HuH-7 (cell line): ENCODE data around the gene PPIL1.

Experiments used
- DNase-seq: peaks from one replicate; pipeline ENCODE4 v3.0.0; 2011; ENCODE audit warnings: low spot score

The PPIL1 gene

DNA sequence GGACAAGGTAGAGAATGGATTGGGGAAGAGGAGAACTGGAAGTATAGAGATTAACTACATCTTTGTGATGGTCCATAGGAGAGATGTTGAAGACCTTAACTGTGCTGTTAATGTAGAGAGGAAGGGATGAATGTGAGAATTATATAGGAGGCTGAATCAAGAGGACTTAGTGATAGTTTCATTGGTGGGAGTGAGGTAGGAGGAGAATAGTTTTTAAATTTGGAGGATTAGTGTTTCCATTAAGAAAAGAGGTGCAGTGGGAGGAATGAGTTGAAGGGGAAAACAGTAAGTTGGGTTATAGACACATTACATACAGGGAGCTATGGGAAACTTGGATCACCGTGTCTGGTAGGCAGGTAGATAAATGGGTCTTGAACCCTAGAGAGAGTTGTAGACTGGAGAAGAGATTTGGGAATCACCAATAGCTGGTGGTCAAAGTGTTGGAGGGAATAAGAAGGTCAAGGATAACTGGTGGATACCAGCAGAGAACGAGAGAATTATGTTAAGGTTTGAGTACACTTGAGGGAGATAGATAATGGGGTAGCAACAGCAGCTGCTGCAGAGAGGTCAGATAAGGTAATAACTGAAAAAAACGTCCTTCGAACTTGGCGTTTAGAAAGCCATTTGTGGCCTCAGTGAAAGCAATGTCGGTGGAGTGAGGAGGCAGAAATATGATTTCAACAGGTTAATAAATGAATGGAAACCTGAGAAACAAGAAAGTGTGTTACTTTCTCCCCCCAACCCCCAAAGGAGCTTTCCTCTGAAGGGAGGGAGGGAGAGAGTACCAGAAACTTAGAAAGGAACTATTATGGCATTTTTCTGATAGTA, 14.3 kb upstream of the PPIL1 start:
- DNase-seq = no peak

DNA sequence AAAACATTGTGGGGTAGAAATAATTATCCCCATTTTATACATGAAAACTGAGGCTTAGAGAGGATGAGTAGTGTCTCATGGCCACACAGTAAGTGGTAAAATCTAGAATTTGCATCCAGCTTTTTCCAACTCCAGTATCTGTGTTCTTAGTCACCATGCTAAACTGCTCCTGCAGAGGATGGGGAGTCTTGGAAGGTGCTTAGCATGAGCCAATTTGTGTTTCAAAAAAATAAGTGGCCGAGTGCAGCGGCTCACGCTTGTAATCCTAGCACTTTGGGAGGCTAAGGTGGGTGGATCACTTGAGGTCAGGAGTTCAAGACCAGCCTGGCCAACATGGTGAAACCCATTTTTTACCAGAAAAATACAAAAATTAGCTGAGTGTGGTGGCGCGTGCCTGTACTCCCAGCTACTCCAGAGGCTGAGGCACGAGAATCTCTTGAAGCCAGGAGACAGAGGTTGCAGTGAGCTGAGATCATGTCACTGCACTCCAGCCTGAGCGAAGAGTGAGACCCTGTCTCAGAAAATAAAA, 13.6 kb upstream of the PPIL1 start:
- DNase-seq = no peak

- DNase-seq = no peak
Measured at GRCh38 chr6:36886950-36887618, 12.5 kb upstream of the PPIL1 start.

DNA sequence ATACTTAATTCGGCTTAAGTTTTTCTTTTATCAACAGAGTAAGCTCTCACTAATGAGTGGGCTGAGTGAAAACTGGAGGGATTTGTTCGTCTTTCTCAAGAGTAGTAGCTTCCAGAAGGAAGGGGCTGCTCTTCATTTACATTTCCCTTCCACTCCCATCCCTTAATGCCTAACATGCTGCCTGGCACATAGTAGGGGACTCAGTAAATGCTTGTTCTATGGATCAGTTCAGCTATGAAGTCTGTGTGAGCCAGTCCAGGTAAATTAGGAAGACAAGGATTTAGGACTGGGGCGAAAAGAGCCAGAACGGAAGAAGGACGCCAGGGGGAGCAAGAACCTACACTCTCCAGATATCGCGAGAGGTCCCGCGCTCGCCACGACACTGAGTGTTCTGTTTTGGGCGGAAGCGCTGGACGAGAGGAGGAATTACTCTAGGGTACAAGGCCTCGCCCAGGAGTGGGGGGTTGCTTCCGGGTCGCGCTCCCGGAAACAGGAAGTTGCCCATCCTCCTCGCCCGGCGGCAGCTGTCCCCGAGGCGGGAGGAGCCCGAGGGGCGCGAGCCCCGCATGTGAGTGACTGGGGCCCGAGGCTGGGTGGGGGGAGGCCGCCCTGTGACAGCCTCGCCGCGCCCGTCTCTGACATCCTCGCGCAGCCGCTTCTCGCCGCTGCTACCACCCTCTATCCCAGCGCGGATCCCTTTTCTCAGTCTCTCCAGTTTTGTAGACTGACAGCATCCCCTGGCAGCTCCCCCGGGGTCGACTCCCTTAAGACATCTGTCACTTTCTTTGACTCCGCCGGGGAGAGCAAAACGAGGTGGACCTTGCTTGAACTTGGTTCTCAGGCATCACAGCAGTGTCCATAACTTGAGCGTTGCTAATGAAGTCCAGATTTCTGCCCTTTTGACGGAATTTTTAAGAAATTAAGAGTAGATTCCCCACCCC, 11.1 kb upstream of the PPIL1 start, which contains the start of gene C6orf89:
Gene C6orf89 (plus strand): TSS at position 492 of the 941 bp plus-strand sequence. CDS start 13,493 bp downstream, outside the sequence.
- DNase-seq = peak; percentile 78

DNA sequence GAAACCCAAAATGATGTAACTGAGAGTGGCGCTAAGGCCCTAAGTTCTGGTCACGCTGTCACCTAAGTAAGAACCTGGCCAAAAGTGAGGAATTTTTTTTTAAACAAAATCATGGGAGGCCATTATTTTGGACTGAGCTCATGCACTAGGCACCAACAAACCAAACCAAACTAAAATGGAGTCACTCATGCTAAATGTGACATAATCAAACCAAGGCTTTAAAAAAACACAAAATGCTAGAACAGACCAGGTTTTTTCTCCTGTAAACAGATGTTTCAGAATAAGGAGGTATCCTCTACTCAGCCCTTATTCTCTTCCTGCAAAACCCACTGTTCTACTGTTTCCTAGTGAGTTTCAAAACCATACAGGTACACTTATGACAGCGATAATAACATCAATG, 10.0 kb upstream of the PPIL1 start:
- no peak for DNase-seq

DNA sequence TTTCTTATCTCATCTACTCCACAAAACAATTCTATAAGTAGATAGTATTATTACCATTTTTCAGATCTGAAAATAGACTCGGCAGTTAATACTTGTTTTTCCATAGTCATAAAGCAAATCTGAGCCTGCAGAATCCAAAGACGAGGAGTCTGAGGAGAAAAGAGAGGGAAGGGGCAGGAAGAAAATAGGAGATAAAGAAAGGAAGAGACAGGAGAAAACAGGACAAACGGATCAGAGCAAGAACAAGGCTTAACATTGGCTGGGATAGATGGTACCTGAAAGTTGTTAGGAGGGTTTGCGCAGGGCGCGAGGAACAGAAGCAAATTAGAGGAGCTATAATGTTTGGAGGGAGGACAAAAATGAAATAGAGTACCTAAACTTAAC, 639 bp upstream of the PPIL1 start:
- DNase-seq = no peak

DNA sequence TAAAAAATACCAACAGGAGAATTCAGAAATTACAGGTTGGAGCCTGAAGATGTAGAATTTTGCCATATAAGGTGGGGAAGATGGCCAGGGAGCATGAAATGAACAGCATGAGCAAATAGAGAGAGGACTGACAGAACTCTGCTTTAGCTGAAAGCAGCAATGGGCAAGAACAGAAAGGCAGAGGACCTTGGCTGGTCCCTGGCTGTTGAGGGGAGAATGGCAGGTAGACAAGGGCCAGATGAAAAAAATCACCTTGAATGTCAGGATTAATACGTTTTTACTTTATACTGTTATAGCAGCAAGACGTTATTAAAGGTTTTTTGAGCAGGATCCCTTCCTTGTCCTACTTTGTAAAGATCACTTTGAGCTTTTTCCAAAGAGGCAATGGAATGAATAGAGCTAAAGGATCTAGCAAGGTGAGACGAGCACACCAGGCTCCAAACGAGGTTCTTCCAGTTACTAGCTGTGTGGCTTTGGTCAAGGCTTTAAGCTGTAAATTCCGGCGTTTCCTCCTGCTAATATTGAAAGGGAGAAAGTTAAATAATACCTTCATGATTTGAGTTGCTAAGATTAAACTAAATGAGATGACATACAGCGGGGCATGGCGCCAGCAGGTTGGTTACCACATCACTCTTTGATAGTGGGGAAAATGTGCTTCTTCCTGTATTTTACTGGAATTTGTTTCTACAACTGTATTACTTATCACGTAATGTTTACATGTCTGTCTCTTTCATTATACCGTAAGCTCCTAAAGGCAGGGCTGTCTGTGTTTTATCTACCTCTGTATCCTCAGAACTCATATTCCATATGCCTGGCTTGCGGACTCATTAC, 776 bp downstream of the PPIL1 start:
- peak; percentile 44 for DNase-seq

DNA sequence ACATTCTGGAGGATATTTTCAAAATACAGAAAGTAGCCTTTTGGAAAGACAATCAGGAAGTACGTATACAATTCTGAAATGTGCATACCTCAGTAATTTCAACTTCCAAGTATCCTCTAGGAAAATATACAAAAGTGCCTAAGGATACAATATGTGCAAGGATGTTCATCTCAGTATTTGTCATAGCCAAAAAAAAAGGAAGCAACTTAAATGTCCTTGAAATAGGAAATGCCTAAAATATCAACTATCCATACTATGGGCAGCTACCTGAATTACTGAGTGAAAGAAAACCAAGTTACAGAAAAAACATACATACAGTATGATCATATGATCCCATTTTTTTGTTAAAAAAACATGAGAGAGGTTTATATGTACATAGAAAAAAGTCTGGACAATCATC, 1.5 kb downstream of the PPIL1 start:
- DNase-seq = no peak

DNA sequence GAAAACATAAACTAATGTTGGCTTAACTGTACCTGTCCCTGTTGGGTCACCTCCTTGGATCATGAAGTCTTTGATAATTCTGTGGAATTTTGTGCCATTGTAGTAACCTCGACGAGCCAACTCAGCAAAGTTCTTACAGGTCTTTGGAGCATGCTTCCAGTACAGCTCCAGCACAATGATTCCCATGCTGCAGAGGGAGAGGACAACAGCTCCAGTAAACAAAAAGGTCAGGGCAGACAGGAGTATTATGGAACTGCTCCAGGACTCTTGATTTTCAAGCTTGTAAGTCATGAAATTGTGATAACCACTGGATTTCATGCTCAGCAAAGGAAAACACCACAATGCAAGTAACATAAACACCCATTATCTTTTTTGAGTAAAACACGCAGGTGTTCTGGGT, 2.9 kb downstream of the PPIL1 start:
- no peak for DNase-seq

GRCh38 chr6:36867471-36868224, 7.0 kb downstream of the PPIL1 start:
- DNase-seq = no peak

DNA sequence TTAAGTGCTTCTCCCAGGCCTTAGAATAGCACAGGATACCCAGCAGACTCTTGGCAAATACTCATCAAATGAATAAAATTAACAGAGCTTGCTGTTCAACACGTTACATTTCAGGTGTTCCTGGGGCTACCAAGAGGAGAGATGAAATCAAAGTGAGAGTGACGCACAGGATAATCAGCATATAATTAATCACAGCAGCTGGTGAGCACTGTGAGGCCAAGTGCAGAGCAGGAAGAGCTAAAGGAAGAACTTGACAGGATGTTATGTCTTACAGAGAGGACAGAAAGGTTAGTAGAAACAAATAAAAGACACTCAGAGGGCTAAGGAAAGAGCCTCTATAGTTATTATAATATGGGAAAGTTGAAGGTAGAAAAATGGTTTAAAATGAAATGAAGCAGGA, 8.8 kb downstream of the PPIL1 start:
- DNase-seq = no peak

DNA sequence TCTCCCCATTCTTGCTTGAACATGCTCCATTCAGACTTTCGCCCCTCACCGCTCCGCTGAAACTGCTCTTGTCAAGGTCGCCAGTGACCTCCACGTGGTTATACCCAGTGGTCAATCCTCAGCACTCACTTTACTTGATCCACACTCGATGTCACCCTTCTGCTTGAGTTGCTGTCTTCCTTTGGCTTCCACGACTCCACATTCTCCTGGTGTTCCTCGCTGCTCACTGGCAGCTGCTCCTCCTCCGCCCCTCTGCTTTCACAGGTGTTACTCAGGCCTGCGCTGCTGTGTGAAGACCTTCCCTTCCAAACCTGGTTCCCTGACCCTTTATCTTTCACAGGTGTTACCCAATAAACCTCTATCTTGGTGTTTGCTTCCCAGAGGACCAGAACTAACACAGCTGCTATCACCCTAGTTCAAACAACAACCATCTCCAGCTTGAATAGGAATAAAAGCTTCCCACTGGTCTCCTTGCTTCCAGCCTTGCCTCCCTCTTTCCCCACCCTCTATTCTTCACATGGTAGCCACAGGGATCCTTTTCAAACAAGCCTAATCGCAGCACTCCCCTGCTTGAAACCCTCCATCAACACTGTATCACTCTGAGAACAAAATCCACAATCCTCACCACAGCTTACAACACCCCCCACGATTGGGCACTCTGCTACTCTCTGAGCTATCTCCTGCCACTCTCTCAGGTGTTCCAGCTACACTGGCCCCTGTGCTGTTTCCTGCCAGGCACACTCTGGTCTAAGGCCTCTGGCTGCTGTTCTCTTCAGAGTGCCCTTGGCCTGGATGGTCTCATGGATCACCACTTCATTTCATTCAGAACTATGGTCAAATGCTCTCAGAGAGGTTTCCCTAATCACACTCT, 10.7 kb downstream of the PPIL1 start:
- no peak for DNase-seq

DNA sequence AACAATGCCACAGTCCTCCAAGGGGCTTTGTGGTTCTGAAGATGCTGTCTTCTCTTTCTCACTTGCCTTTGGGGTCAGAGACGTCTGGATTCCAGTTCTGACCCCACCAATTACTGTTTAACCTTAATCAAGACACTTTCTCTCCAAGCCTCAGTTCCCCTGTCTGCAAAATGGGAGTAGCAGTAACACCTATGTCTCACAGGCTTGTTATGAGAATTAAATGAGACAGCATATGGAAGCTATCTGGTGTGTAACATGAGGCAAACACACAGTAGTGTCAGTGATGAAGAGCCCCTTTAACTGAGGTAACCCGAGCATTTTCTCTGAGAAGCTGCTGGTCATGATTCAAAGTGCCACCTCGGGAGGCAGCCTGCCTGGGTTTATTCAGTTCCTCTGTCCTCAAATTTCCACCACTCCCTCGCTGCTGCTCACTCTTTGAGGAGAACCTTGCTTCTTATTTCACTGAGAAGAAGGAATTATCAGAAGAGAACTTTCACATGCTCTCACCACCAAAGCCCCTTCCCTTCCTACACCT, 11.7 kb downstream of the PPIL1 start:
- no peak for DNase-seq

GRCh38 chr6:36862164-36862847, 12.3 kb downstream of the PPIL1 start:
- no peak for DNase-seq

- DNase-seq = no peak
Measured at GRCh38 chr6:36860126-36860525, 14.5 kb downstream of the PPIL1 start.

DNA sequence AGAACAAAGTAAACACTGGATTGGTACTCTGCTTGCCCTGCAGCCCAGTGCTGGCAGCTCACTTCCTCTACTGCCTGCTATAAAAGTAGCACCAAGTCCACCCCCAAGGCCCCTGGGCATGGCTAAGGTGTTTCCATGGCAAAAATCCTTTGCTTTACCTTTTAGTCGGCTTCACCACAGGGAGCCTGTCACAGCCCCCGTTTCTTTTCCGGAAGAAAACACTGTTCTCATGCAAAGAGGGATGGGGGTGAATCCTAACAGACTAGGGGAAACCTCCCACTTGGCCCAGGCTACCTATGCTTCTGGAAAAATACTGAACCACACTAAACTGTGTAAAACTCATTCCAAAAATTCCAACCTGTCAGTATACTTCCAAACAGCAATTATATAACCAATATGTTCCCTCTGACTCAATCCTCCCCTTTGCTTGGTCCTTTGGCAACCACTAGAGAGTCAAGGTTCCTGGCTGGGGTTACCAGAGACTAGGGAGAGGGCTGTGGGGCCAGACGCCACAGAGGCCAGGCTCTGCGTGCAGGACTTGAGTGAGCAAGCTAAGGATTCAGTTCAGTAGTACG, 16.1 kb downstream of the PPIL1 start:
- DNase-seq = no peak

GRCh38 chr6:36857325-36857724, 17.3 kb downstream of the PPIL1 start:
- no peak for DNase-seq

DNA sequence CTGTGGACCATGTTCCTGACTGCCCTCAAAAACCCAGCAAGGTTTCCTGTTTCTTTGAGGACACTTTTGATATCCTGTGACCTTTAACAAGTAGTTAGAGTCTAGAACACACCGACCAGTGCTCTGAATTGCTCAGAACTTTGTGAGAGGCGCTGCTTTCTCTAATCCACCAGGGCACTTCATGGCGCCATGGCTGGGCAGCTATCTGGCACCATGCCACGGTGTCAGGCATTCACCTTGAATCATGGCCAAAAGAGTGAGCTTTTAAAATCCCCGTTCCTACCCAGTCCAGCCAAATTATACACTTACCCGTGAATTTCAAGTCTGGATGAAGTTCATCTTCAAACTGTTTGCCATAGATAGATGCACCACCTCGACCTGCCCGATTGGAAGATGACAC, 18.3 kb downstream of the PPIL1 start:
- no peak for DNase-seq
